ENCODE data around the gene KCTD15.

The KCTD15 gene, protein sequence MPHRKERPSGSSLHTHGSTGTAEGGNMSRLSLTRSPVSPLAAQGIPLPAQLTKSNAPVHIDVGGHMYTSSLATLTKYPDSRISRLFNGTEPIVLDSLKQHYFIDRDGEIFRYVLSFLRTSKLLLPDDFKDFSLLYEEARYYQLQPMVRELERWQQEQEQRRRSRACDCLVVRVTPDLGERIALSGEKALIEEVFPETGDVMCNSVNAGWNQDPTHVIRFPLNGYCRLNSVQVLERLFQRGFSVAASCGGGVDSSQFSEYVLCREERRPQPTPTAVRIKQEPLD

DNA sequence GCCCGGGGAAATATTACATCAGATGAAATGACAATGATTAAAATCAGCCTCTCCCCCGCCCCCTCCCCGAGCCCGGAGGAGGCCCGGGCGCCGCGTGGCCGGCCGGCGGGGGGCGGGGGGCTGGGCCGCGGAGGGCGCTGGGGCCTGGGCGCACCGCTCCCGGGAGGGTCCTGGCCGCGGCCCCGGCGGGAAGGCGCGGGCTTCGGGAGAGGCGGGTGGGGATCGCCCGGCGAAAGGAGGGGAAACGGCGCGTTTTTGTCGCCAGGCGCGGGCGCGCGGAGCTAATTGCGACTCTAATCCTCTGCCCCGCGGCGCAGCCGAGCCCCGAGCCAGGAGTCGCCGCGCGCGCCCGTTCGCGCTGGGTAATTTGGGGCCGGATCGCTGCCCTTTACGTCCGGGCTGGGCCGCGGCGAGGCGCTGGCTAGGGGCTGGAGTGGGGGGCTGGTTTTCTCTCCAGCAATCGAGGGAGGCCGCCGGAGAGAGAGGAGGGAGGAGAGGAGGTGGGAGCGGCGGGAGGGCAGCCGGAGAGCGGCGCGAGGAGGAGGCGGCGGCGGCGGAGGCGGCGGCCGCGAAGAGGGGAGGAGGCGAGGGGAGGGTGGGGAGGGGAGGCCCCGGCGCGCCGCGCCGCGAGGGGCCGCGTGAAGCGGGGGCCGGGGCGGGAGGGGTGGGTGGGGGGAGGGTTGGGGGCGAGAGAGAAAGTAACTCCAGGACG is at the start of gene KCTD15:
Gene KCTD15 (plus strand): TSS at position 707 of the 712 bp plus-strand sequence. CDS start 3,585 bp downstream, outside the sequence.
- ATAC-seq, result peak; percentile 9 to 21

DNA sequence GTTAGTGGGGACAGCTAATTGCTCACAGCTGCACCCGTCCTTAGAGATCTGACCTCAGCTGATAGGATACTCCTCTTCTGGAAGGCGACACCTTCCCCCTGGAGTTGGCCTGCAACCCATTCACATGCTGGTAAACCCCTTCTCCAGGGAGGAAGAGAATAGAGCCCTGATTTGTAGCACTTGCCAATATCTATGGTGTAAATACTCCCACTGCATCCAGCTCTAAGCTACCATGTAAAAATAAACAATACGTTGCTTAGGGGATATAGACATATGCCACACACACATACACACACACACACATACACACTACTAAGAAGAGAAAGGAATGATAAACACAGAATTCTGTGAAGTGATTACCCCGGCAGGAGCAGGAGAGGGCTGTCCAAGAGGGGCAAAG is 49.4 kb upstream of the KCTD15 start:
- no peak for ATAC-seq

DNA sequence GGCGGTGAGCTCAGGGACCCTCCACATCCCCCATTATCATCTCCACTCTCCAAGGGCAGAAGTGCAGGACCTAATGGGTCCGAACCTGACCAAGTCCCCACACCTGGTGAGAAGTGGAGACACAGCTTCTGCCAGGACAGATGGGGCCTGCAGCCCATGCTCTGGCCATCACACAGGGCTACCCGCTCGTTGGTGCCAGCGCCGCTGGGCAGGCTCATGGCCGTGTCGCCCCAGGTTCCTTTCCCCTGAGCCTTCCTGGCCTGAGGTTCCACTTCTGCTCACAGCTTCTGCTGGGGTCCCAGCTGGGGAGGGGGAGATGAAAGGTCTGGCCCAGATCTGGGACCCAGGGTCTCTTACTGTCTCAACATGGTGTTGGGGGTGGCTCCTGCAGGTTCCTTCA is 48.4 kb upstream of the KCTD15 start:
- ATAC-seq, result no peak

DNA sequence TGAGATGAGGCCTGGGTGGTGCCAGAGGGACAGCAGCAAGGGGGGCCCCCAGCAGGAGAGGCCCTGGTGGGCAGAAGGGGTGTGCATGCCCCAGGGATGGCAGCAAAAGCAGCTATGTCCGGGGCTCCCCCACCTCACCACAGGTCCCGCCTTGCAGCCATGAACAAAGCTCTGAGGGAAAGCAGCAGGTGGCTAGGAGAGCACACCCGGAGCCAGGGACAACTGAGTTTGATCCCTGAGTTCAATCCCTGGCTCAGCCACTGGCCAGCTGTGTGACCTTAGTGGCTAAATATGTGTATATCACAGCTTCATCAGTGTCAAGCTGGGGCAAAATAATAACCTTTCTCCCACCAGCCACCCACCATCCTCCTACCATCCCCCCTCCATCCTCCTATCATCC is 47.7 kb upstream of the KCTD15 start:
- no peak for ATAC-seq

DNA sequence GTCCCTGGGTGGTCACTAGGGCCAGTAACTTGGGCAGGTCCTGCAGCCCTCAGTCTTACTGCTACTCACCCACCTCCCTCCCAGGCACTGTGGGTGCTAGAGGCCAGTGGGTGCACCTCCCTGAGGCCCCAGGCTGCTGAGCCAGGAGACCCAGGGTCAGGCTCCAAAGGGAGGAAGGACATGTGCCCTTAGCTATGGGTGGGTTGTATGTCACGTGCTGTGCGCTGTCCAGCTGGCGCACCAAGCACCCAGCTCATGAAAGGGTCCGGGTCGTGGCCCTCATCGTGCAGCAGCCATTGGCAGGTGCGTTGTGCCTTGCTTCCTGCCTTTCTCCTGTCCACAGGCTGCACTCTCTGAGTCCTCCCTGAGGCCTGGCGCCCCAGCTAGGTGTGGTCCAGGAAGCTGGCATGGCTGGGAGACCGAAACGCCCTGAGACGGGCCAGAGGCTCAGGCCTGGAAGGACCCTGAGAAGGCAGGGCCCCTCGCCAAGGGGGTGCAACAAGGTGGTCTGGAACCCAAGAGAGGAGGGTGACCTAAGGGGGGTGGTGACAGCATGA is 47.0 kb upstream of the KCTD15 start:
- no peak for ATAC-seq

DNA sequence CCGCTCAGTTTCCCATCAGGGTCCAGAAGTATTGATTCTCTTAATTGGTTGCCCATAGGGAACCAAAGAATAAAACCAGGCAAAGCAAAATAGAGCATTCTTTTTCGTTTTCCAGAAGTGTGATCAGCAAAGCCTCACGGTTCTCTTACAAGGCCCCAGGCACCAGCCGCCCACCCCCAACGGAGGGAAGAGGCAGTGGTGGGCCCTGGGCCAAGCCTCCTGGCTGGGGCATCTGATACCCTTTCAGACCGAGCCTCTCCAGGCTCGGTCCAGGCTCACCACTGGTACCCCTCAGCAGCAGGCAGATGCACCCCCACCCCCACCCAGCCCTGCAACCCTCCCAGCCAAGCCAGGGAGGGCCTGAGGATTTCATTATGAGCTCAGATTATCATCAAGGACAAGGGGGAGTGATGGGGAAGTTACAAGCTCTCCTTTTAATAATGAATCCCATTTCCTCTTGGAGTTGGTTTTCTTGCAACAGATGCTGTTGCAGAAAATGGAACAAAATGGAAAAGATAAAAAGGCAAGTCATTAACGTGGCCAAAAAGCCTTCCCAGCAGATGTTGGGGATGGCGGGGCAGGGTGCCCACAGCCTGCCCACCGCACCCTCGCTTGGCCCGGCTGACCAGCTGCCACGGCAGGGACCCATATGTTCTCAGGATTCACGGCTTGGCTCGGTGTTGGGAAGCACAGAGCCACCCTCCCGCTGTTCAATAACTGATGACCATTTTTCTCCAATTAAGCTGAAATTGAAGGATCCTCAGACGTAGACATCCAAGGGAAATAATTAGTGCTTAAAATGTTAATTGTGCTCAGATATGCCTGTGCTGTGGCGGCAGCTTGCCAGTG is 45.9 kb upstream of the KCTD15 start:
- ATAC-seq, result no peak

DNA sequence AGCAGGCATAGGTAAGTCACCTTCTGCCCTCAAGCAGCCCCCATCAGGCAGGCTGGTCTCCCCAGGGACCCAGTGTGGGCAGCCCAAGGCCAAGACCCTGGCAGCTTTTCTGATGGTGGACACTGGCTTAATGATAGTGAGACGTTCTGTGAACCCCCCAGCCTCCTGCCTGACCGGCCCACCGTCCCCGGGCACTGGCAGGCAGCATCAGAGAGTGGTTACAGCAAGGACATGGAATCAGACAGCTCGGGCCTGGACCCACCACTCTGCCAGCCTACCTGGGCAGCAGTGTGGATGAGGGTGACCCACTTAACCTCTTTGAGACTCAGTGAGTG is 45.3 kb upstream of the KCTD15 start:
- no peak for ATAC-seq

DNA sequence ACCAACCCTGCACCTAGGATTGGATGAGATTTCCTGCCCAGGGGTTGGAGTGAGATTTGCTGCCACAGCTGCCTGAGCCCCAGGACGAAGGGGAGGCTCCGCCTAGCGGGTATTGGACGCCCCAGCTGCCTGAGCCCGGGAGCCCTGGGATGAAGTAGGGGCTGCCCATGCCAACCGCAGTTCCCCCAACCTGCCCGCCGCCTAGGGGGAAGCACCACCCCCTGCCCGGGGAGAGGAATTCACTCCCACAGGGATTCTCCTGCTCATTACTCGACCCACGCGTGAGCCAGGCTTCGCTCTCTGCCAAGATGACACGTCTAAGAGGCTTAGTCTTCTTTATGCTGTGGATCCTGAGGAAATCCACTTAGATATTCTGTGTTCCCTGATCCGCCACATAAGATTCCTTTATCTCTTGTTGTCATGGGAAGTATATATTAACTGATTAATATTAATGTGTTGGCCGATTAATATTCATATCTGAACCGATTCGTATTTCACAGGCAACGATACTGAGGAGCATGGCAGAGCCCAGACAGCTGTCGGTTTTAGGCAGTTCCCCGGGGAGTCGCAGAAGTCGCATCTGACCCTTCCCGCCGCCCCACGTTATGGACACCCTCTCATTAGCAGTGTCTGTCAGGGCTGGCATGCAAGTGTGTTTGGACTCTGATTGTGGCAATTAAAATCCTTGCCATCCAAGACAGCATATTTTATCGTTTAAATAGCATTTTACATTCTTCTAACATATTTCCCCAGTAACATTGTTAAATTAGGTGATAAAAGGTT is 44.5 kb upstream of the KCTD15 start:
- no peak for ATAC-seq

DNA sequence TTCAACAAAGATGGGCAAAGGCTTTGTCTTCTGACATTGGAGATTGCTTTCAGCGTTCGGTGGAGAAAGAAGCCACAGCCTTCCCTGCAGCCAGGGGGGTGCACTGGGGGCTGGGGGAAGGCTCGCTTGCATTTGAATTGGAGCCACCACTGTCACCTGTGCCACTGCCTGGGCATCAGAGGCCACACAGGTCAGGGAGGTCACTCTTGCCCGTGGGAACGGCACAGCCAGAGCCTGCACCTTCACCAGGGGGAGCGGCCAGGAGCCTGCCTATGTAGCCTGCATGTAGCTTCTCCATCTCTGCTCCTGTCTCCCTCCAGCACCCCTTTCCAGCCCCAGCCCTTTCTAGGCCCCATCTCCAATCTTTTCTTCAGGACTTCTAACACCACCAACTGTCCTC is 43.7 kb upstream of the KCTD15 start:
- ATAC-seq, result no peak

DNA sequence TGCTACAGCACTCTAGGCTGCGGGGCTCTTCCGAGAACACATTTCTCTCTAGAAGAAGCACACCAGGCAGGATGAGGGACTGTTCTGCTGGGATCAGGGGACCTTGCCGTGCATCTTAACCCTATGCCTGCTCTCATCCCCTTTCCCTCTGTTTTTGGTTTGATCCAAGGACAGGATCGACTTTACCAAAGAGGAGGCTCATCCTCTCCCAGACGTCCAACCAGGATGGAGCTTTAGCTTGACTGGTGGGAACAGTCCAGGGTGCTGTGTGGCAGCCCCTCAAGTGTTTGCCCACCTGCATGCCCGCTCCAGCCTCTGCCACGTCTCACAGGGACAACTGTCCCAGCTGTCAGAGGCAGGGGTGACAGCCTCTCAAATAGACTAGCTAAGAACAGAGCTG is 42.3 kb upstream of the KCTD15 start:
- ATAC-seq, result no peak

DNA sequence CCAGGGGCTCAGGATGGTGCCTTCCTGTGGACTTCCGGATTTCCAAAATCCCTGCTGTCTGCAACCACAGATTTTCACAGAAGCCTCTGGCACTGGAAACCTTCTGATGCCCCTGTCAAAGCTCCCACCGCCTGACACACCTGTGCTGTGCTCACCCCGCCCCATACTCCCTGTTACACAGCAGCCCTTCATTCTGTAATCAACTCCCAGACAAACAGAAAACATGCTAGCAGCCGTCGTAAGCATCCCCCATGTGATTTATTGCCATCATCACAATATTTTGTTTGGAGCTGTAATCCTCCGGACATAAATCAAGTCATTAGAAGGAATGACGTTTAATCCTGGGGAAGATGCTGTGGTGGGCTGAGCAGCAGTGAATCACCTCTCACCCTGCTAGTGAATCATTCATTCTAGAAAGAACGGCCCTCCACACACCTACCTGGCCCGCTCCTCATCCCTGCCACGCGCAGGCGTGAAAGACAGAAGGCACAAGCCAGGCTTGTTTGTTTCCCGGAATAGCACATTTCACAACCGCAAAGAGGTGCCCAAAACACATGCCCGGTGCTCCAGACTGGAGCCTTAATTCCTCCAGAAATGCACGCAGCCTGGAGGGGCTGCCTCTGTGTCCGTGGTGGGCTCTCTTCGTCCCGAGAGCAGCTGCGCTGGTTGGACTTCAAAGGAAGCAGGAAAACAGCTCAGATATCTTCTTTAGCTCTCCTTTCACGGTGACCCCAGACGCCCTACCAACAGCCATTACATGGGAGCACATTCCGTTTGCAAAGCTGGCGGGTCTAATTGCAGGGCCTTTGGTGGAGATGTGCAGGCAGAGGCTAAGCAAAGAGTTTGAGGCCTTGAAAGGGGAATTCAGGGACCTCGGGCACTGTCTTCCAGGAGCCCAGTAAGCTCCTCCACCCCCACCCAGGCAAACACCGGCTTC is 41.3 kb upstream of the KCTD15 start:
- no peak for ATAC-seq

DNA sequence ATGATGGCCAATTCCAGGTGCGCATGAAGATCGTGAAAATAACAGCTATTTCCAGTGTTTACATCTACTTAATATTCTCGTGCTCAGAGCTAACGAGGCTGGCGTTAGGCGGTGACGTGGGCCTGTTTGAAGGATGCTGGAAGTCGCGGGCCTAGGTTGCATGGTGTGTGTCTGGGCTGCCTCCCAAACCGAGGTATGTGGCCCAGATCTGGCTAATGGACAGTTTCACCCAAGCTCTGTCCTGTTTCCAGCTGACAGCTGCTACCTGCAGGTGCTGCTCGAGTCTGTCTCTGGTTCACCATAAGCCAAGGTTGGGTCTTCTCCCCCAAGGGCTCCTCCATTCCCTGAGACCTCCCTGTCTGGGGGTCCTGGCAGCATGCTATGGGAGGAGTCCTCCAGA is 40.5 kb upstream of the KCTD15 start:
- no peak for ATAC-seq

DNA sequence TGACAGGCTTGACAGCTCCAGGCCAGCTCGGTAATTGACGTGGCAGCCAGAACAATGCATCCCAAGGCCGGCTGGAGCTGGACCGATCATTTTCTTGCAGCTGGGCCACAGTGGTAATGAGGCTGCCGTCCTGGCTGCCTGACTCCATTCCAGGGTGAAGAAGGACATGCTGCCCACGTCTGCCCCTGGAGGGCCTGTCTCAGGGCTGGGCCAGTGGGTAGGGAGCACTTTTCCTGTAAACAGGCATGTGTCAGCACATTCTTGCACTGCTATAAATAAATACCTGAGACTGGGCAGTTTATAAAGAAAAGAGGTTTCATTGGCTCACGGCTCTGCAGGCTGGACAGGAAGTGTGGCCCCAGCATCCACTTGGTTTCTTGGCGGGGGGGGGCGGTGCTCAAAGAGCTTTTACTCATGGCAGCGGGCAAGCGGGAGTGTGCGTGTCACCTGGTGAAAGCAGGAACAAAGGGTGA is 38.1 kb upstream of the KCTD15 start:
- no peak for ATAC-seq

DNA sequence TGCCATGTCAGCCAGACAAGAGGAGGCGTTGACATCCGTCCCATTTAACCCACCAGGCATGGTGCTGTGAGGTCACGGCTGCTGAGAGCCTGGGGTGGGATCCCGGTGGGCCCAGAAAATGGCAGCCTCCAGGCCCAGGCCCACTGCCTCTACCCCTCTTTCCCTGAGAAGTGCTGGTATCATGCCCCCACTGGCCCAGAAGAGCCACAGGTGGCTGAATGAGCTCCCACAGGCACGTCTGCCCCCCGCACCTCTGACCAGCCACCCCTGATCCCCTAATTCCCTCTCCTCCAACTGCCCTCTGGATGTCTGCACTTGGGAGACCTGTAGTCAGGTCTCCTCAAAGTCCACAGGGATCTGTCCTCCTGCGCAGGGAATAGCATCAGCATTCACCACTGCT is 37.3 kb upstream of the KCTD15 start:
- ATAC-seq, result no peak

DNA sequence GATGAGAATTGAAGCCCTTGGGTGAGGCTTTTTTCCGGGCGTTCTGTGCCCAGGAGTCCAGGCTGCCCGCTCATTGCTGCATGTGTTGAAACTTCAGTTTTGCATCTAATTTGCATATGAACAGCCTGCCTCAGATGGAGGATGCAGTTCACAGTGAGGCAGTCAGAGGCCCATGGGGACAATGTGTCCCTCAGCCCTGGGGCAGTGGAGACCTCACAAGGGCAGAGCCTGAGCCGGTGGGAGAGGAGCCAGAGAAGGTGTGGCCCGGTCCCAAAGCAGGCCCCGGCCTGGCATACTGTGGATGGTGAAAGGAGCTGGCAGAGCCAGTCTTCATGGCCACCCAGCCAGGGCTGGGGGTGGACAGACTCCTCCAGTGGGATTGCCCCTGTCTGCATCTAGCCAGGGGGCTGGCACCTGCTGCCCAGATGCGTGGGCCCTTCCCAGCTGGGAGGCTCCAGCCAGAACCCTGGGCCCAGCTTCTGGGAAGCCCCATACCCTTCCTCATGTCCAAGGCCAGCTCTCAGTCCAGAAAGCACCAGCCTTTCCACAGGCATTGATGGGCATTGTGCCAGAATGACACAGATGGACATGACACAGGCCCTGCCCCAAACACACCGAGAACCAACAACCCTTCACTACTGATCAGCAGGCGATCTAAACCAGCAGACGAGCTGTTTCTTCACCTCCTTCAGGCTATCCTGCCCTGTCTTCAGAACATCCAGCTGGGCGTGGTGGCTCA is 32.9 kb upstream of the KCTD15 start:
- ATAC-seq, result no peak

DNA sequence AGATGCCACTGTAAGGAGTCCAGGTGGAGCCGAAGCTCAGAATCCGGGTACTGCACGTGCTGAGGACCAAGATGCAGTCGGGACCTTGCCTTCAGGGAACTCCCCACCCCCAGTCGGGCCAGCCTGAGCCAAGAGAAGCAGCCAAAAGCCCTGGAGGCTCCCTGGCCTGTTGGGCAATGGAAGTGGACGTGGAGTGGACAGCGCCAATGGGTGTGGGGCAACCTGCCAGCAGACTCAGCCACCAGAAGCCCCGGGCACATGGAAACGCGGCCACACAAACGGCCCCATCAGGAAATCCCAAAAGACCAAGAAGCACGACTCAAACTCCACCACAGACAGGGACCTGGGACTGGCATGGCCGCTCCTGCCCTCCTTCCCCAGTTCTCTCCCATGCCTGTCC is 30.0 kb upstream of the KCTD15 start:
- ATAC-seq, result no peak

DNA sequence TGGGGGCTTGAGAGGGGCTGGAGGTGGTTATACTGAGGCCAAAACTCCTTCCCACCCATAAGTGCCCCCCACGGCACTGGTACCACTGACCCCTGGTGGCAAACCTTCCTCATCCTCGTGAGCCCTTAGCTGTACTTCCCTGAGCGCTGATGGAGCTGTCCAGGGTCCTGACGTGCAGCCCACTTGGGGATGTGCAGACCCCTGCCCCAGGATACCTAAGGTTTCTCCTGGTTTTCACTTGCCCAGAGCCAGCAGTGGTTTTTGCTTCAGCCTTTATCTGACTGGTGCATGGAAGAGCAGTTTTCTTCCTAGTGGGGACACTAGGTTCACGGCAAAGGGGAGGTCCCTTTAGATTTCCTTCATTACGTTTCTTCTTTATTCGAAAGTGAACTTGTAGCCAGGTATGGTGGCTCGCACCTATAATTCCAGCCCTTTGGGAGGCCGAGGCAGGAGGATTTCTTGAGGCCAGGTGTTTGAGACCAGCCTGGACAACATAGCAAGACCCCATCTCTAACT is 28.7 kb upstream of the KCTD15 start:
- no peak for ATAC-seq

DNA sequence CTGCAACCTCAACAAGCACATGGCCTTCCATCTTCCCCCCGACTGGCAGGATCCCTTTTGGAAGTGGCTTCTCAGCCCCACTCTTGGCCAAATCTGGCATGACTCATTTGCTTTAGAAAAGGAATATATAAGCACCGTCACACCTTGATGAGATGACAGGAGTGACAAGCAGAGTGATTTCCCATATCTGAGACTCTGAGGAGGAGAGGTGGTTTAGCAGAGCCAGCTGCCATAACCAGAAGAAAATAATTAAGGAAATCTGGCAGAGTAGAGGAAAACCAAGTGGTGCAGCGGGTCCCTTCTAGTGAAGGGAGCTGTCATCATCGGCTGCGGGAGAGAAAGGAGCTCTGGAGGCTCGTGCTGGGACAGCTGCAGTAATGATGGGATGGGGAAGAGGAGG is 27.5 kb upstream of the KCTD15 start:
- ATAC-seq, result no peak

DNA sequence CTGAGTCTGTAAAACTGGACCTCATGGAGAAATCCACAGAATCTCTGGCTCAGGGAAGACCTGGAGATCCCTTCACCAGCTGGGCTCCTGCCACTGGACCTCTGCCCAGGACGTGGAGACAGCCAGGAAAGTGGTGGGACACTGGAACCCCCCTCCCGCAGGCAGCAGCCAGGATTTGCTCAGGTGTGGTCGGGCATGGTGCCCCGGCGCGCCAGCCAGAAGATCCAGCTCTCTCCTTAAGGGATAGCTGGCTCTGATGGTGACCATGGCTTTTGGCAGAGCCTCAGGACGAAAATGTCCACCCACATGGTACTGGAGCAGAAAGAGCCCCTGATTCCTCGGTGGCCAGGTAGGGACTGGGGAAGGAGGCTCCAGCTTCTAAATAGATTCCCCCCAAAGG is 26.6 kb upstream of the KCTD15 start:
- no peak for ATAC-seq

DNA sequence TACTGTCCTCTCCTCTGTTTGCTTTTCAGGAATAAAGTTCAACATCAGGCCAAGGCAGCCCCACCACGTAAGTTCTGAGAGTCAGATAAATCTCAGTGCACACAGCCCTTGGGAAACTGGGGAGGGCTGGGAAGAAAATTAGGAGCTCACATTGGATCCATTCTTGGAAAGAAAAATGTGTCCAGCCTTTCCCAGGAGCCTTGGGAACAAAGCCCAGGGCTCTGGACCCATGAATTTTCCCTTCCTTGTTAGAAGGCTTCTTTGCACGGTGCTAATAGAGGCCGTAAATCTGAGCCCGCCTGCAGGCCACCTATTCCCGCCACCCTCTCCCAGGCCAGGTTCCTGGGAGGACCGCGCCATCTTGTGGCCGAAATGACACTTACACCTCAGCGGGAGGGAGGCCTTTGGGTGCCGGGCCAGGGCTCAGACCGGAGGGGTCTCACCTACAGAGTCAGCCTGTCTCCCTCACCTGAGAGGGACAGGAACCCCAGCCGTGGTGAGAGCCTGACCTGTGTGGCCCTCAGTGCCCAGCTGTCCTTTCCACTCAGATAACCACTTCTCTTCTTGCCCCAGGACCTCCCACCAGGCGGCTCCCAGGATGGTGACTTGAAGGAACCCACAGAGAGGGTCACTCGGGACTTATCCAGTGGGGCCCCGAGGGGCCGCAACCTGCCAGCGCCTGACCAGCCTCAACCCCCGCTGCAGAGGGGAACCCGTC is 25.1 kb upstream of the KCTD15 start:
- ATAC-seq, result peak in 1 of 2 donors; percentile 25

Data from activated CD4-positive, CD25-positive, alpha-beta regulatory T cell treated with anti-CD3 and anti-CD28 coated beads, Interleukin-2, amount 50 U/mL, for 24 hours (primary cell).